Mucosa of stomach (tissue), 1 donor: ENCODE results near the gene TMEM14B.
"Not testable (repeated sequence)": the region's sequence is repeated elsewhere in the genome, so short reads cannot be mapped to it uniquely, and the experiment has no call there.

Experiments used
- H3K27me3 ChIP-seq: one replicate; pipeline ENCODE4 v1.7.0; 2013; ENCODE audit warnings: mild to moderate bottlenecking, low read length; ENCODE audit not compliant: control insufficient read depth, insufficient read depth
- H3K36me3 ChIP-seq: one replicate; pipeline ENCODE4 v1.7.0; 2013; ENCODE audit warnings: low read length; ENCODE audit not compliant: control insufficient read depth, insufficient read depth
- H3K4me1 ChIP-seq: one replicate; pipeline ENCODE4 v1.7.0; 2013; ENCODE audit warnings: mild to moderate bottlenecking, low read length; ENCODE audit not compliant: control insufficient read depth, insufficient read depth
- H3K4me3 ChIP-seq: one replicate; pipeline ENCODE4 v1.7.0; 2013; ENCODE audit warnings: low read length
- H3K9ac ChIP-seq: one replicate; pipeline ENCODE4 v1.7.0; 2013; ENCODE audit warnings: mild to moderate bottlenecking, low read length, moderate library complexity
- H3K9me3 ChIP-seq: one replicate; pipeline ENCODE4 v1.7.0; 2013; ENCODE audit warnings: mild to moderate bottlenecking, low read length, moderate library complexity; ENCODE audit not compliant: control insufficient read depth
- donor health status: Pancreatic carcinoma.

The TMEM14B gene

GRCh38 chr6:10751757-10752156 is 4.2 kb downstream of the TMEM14B start:
- H3K4me1 ChIP-seq = peaks cover 22% of the 10 kb centered on the region
- H3K9me3 ChIP-seq = not testable (repeated sequence)

GRCh38 chr6:10756085-10756484 is 8.5 kb downstream of the TMEM14B start:
- no peaks in the 10 kb centered on the region for H3K36me3 ChIP-seq
- H3K27me3 ChIP-seq = no peaks in the 10 kb centered on the region
- H3K4me1 ChIP-seq = no peaks in the 10 kb centered on the region
- no peak overlapping the region for H3K9ac ChIP-seq
- H3K4me3 ChIP-seq = no peak overlapping the region
- no peaks in the 10 kb centered on the region for H3K9me3 ChIP-seq

More at GRCh38 chr6:10751757-10752156, 4.2 kb downstream of the TMEM14B start:
- H3K4me3 ChIP-seq, H3K36me3 ChIP-seq, H3K27me3 ChIP-seq, H3K9ac ChIP-seq: not testable (repeated sequence)

GRCh38 chr6:10759312-10759839 is 11.8 kb downstream of the TMEM14B start:
- Histone ChIP-seq H3K4me3 (no peak overlapping the region), H3K36me3 (no peaks in the 10 kb centered on the region), H3K27me3 (no peaks in the 10 kb centered on the region), H3K9ac (no peak overlapping the region), H3K9me3 (no peaks in the 10 kb centered on the region), H3K4me1 (no peaks in the 10 kb centered on the region)

GRCh38 chr6:10759884-10760329 is 12.3 kb downstream of the TMEM14B start:
- H3K4me1 ChIP-seq = no peaks in the 10 kb centered on the region
- H3K36me3 ChIP-seq = no peaks in the 10 kb centered on the region
- H3K4me3 ChIP-seq = no peak overlapping the region
- H3K27me3 ChIP-seq = no peaks in the 10 kb centered on the region
- no peak overlapping the region for H3K9ac ChIP-seq
- H3K9me3 ChIP-seq = no peaks in the 10 kb centered on the region

- Histone ChIP-seq H3K9me3 (no peaks in the 10 kb centered on the region), H3K36me3 (no peaks in the 10 kb centered on the region), H3K4me1 (no peaks in the 10 kb centered on the region), H3K9ac (no peak overlapping the region), H3K27me3 (no peaks in the 10 kb centered on the region), H3K4me3 (no peak overlapping the region)
Observed at GRCh38 chr6:10763006-10763405, 15.4 kb downstream of the TMEM14B start.

GRCh38 chr6:10769419-10769818 is 21.8 kb downstream of the TMEM14B start:
- Histone ChIP-seq H3K9me3 (no peaks in the 10 kb centered on the region), H3K27me3 (no peaks in the 10 kb centered on the region), H3K4me3 (no peak overlapping the region), H3K36me3 (no peaks in the 10 kb centered on the region), H3K9ac (no peak overlapping the region), H3K4me1 (no peaks in the 10 kb centered on the region)

- H3K4me3 ChIP-seq = no peak overlapping the region
- H3K27me3 ChIP-seq = no peaks in the 10 kb centered on the region
- H3K4me1 ChIP-seq = no peaks in the 10 kb centered on the region
- H3K9me3 ChIP-seq = no peaks in the 10 kb centered on the region
- H3K9ac ChIP-seq = no peak overlapping the region
- H3K36me3 ChIP-seq = no peaks in the 10 kb centered on the region
Observed at GRCh38 chr6:10771371-10771894, 23.8 kb downstream of the TMEM14B start.

GRCh38 chr6:10778230-10778629 is 30.6 kb downstream of the TMEM14B start:
- Histone ChIP-seq H3K4me3 (no peak overlapping the region), H3K9ac (no peak overlapping the region), H3K36me3 (no peaks in the 10 kb centered on the region), H3K9me3 (no peaks in the 10 kb centered on the region), H3K4me1 (no peaks in the 10 kb centered on the region), H3K27me3 (no peaks in the 10 kb centered on the region)

GRCh38 chr6:10779076-10779475 is 31.5 kb downstream of the TMEM14B start:
- Histone ChIP-seq H3K9me3 (no peaks in the 10 kb centered on the region), H3K9ac (no peak overlapping the region), H3K4me3 (no peak overlapping the region), H3K36me3 (no peaks in the 10 kb centered on the region), H3K4me1 (no peaks in the 10 kb centered on the region), H3K27me3 (no peaks in the 10 kb centered on the region)

- H3K9me3 ChIP-seq = no peaks in the 10 kb centered on the region
- no peaks in the 10 kb centered on the region for H3K4me1 ChIP-seq
- no peaks in the 10 kb centered on the region for H3K27me3 ChIP-seq
- H3K4me3 ChIP-seq = no peak overlapping the region
- H3K9ac ChIP-seq = no peak overlapping the region
- H3K36me3 ChIP-seq = no peaks in the 10 kb centered on the region
Observed at GRCh38 chr6:10791673-10792072, 44.1 kb downstream of the TMEM14B start.

GRCh38 chr6:10792101-10792500 is 44.5 kb downstream of the TMEM14B start:
- no peak overlapping the region for H3K4me3 ChIP-seq
- H3K9me3 ChIP-seq = no peaks in the 10 kb centered on the region
- no peaks in the 10 kb centered on the region for H3K27me3 ChIP-seq
- no peaks in the 10 kb centered on the region for H3K4me1 ChIP-seq
- H3K36me3 ChIP-seq = no peaks in the 10 kb centered on the region
- no peak overlapping the region for H3K9ac ChIP-seq

GRCh38 chr6:10793035-10793434 is 45.4 kb downstream of the TMEM14B start:
- no peaks in the 10 kb centered on the region for H3K27me3 ChIP-seq
- H3K36me3 ChIP-seq = no peaks in the 10 kb centered on the region
- no peaks in the 10 kb centered on the region for H3K9me3 ChIP-seq
- no peaks in the 10 kb centered on the region for H3K4me1 ChIP-seq
- no peak overlapping the region for H3K9ac ChIP-seq
- no peak overlapping the region for H3K4me3 ChIP-seq

- no peak overlapping the region for H3K4me3 ChIP-seq
- H3K9me3 ChIP-seq = no peaks in the 10 kb centered on the region
- no peaks in the 10 kb centered on the region for H3K27me3 ChIP-seq
- H3K36me3 ChIP-seq = no peaks in the 10 kb centered on the region
- no peaks in the 10 kb centered on the region for H3K4me1 ChIP-seq
- H3K9ac ChIP-seq = no peak overlapping the region
Observed at GRCh38 chr6:10793695-10794094, 46.1 kb downstream of the TMEM14B start.
